Chondrocyte (in vitro differentiated cells): ENCODE results near the gene DSN1. TPM values are rescaled to one million over a fixed set of nuclear protein-coding genes. Genes with fewer than 3 reads are reported as not detected.
A peak's percentile ranks its signal among the peaks of the same experiment; 100 is the strongest.

ENCODE experiments used
- DNase-seq: peaks from one replicate; pipeline ENCODE4 v3.0.0; 2021; ENCODE audit warnings: mixed read lengths, low spot score
- H3K27ac Mint-ChIP-seq: one replicate; pipeline ENCODE4 v1.8.0; 2021; ENCODE audit warnings: mild to moderate bottlenecking, moderate library complexity, mixed read lengths; ENCODE audit not compliant: unreplicated experiment
- H3K27me3 Mint-ChIP-seq: 2 replicates; pipeline ENCODE4 v1.8.0; 2021; ENCODE audit warnings: low read depth, mixed read lengths
- H3K36me3 Mint-ChIP-seq: 2 replicates; pipeline ENCODE4 v1.8.0; 2021; ENCODE audit warnings: low read depth, mixed read lengths
- H3K4me1 Mint-ChIP-seq: 2 replicates; pipeline ENCODE4 v1.8.0; 2021; ENCODE audit warnings: low read depth, mild to moderate bottlenecking, mixed read lengths
- H3K4me3 Mint-ChIP-seq: one replicate; pipeline ENCODE4 v1.8.0; 2021; ENCODE audit warnings: mild to moderate bottlenecking, moderate library complexity, mixed read lengths; ENCODE audit not compliant: unreplicated experiment
- H3K9me3 Mint-ChIP-seq: 2 replicates; pipeline ENCODE4 v1.8.0; 2021; ENCODE audit warnings: low read depth, mixed read lengths
- total RNA-seq: library from RNA; stranded (reverse); gene quantifications from 3 replicates; pipeline ENCODE4 v1.2.1, GENCODE V29; 2021
- TF ChIP-seq, protein P1 (sequence below): fragments of 200-600 bp; sonication (generic); IDR thresholded peaks from 2 replicates; pipeline ENCODE4 v1.5.0; 2021; ENCODE audit warnings: antibody characterized with exemption, mild to moderate bottlenecking, moderate library complexity

Gene DSN1
- total RNA-seq, 1 donor from 2014 or later = 8.3 TPM

- Mint-ChIP-seq H3K27ac (no peak overlapping the region), H3K4me3 (no peak overlapping the region), H3K36me3 (no peaks in the 10 kb centered on the region), H3K9me3 (no peaks in the 10 kb centered on the region), H3K4me1 (peaks cover 16% of the 10 kb centered on the region), H3K27me3 (no peaks in the 10 kb centered on the region)
- TF ChIP-seq, protein P1, sequence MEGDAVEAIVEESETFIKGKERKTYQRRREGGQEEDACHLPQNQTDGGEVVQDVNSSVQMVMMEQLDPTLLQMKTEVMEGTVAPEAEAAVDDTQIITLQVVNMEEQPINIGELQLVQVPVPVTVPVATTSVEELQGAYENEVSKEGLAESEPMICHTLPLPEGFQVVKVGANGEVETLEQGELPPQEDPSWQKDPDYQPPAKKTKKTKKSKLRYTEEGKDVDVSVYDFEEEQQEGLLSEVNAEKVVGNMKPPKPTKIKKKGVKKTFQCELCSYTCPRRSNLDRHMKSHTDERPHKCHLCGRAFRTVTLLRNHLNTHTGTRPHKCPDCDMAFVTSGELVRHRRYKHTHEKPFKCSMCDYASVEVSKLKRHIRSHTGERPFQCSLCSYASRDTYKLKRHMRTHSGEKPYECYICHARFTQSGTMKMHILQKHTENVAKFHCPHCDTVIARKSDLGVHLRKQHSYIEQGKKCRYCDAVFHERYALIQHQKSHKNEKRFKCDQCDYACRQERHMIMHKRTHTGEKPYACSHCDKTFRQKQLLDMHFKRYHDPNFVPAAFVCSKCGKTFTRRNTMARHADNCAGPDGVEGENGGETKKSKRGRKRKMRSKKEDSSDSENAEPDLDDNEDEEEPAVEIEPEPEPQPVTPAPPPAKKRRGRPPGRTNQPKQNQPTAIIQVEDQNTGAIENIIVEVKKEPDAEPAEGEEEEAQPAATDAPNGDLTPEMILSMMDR = no peak
- no peak for DNase-seq
These were observed 32.5 kb downstream of the DSN1 start for GRCh38 chr20:36741072-36741471.

- Mint-ChIP-seq H3K36me3 (no peaks in the 10 kb centered on the region), H3K4me3 (no peak overlapping the region), H3K27me3 (no peaks in the 10 kb centered on the region), H3K9me3 (no peaks in the 10 kb centered on the region), H3K27ac (no peak overlapping the region), H3K4me1 (peaks cover 7% of the 10 kb centered on the region)
- no peak for DNase-seq
- TF ChIP-seq, protein P1 = no peak
These were observed 36.4 kb downstream of the DSN1 start for GRCh38 chr20:36737183-36737499.

- H3K4me3 Mint-ChIP-seq = no peak overlapping the region
- no peaks in the 10 kb centered on the region for H3K36me3 Mint-ChIP-seq
- no peaks in the 10 kb centered on the region for H3K9me3 Mint-ChIP-seq
- TF ChIP-seq, protein P1 = no peak
- H3K4me1 Mint-ChIP-seq = peaks cover 7% of the 10 kb centered on the region
- H3K27me3 Mint-ChIP-seq = no peaks in the 10 kb centered on the region
- DNase-seq = no peak
- peak overlapping the region; percentile 74 for H3K27ac Mint-ChIP-seq
These were observed 36.9 kb downstream of the DSN1 start for GRCh38 chr20:36736451-36737182.

DNA sequence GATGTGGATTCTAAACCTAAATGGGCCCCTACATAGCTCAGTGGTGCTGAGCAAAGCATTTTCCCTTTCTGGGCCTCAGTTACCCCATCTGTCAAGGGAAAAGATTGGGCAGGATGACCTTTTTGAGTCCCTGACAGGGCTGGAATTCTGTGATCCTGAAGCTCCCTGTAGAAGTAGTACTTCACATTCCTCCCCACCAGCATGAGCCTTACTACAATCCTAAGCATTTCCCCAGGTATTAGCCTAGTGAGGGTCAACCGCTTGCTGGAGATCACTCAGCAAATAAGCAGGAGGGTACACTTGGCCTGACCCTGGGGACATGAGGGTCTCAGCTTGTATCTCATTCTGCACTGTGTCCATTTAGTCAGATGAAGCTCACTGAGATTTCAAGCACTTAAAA is 41.1 kb downstream of the DSN1 start:
- Mint-ChIP-seq H3K27me3 (no peaks in the 10 kb centered on the region), H3K36me3 (no peaks in the 10 kb centered on the region)

GRCh38 chr20:36728986-36729385 is 44.6 kb downstream of the DSN1 start:
- Mint-ChIP-seq H3K4me1 (peaks cover 4% of the 10 kb centered on the region), H3K9me3 (no peaks in the 10 kb centered on the region), H3K27me3 (no peaks in the 10 kb centered on the region), H3K4me3 (no peak overlapping the region), H3K27ac (no peak overlapping the region), H3K36me3 (no peaks in the 10 kb centered on the region)
- TF ChIP-seq, protein P1 = peak; percentile 29
- no peak for DNase-seq

More for the DNA sequence above, 41.1 kb downstream of the DSN1 start:
- TF ChIP-seq, protein P1 = no peak
- H3K4me1 Mint-ChIP-seq = peaks cover 7% of the 10 kb centered on the region
- no peak for DNase-seq
- no peaks in the 10 kb centered on the region for H3K9me3 Mint-ChIP-seq
- no peak overlapping the region for H3K4me3 Mint-ChIP-seq
- no peak overlapping the region for H3K27ac Mint-ChIP-seq
